HepG2 (cell line): ENCODE results near the gene BCAS3. TPM values are rescaled to one million over a fixed set of nuclear protein-coding genes. Genes with fewer than 3 reads are reported as not detected.

Experiments used
- IRF2 ChIP-seq: IDR thresholded peaks from 2 replicates; pipeline ENCODE4 v1.6.1; 2018; ENCODE audit warnings: missing genetic modification reagents, missing compliant biosample characterization
- JUND ChIP-seq: sonication (generic); formaldehyde crosslinking; IDR thresholded peaks from 2 replicates; pipeline ENCODE4 v1.8.0; 2022; ENCODE audit warnings: mild to moderate bottlenecking, missing genetic modification reagents
- LCORL ChIP-seq, 2 experiments: fragments of 450-650 bp in 1 of 2; sonication (generic) in 1 of 2; formaldehyde crosslinking in 1 of 2; IDR thresholded peaks; 2 replicates each; pipeline versions ENCODE4 v1.5.0 to v1.6.1; 2017 to 2020; ENCODE audit warnings: antibody characterized with exemption in 1 of 2, missing genetic modification reagents in 1 of 2
- NR2F2 ChIP-seq: IDR thresholded peaks from 2 replicates; pipeline ENCODE4 v1.6.1; 2012; ENCODE audit warnings: low read depth, inconsistent platforms, borderline replicate concordance
- RELA ChIP-seq: sonication (generic); formaldehyde crosslinking; IDR thresholded peaks from 2 replicates; pipeline ENCODE4 v1.4.0; 2020; ENCODE audit warnings: missing genetic modification reagents
- TOPORS ChIP-seq: sonication (generic); formaldehyde crosslinking; IDR thresholded peaks from 2 replicates; pipeline ENCODE4 v1.8.0; 2023; ENCODE audit warnings: mild to moderate bottlenecking, missing genetic modification reagents
- ZFAT ChIP-seq: sonication (generic); formaldehyde crosslinking; conservative IDR thresholded peaks from 2 replicates; pipeline ENCODE4 v1.8.1; 2023; ENCODE audit warnings: missing genetic modification reagents, inconsistent platforms
- ZNF224 ChIP-seq: sonication (generic); formaldehyde crosslinking; IDR thresholded peaks from 2 replicates; pipeline ENCODE4 v1.5.0; 2020; ENCODE audit warnings: mild to moderate bottlenecking, missing genetic modification reagents
- ZNF234 ChIP-seq: sonication (generic); formaldehyde crosslinking; conservative IDR thresholded peaks from 2 replicates; pipeline ENCODE4 v1.5.1; 2020; ENCODE audit warnings: mild to moderate bottlenecking, missing genetic modification reagents
- ZNF30 ChIP-seq: sonication (generic); formaldehyde crosslinking; IDR thresholded peaks from 2 replicates; pipeline ENCODE4 v1.5.0; 2020; ENCODE audit warnings: mild to moderate bottlenecking, missing genetic modification reagents
- ZNF468 ChIP-seq: sonication (generic); formaldehyde crosslinking; IDR thresholded peaks from 2 replicates; pipeline ENCODE4 v1.8.0; 2022; ENCODE audit warnings: mild to moderate bottlenecking, moderate library complexity, missing genetic modification reagents
- ZNF605 ChIP-seq: sonication (generic); formaldehyde crosslinking; IDR thresholded peaks from 2 replicates; pipeline ENCODE4 v1.8.0; 2022; ENCODE audit warnings: mild to moderate bottlenecking, missing genetic modification reagents
- ZNF761 ChIP-seq: sonication (generic); formaldehyde crosslinking; conservative IDR thresholded peaks from 2 replicates; pipeline ENCODE4 v1.4.0; 2020; ENCODE audit warnings: mild to moderate bottlenecking, missing genetic modification reagents
- polyA plus RNA-seq, 8 experiments: library from polyadenylated mRNA; depleted of rRNA in 3 of 8; stranded (reverse) in 7 of 8; unstranded in 1 of 8; fragments of >200 nt; fragmentation: Illumina TruSeq in 4 of 8; extraction: Trizol in 4 of 8; gene quantifications; 2 replicates each; pipeline versions ENCODE4 v1.2.1 to v1.2.3, GENCODE V29; 2011 to 2016; ENCODE audit warnings: low read depth in 4 of 8, missing spikeins in 1 of 8, mixed read lengths in 1 of 8; ENCODE audit not compliant: insufficient read depth in 1 of 8
- total RNA-seq, 5 experiments: library from RNA; depleted of rRNA; stranded (reverse); fragments of >200 nt; fragmentation: Illumina TruSeq; extraction: Trizol; gene quantifications; 2 replicates each; pipeline ENCODE4 v1.2.3, GENCODE V29; 2016; ENCODE audit warnings: low read depth in 1 of 5
- TF ChIP-seq, protein P1 (sequence below): sonication (generic); formaldehyde crosslinking; IDR thresholded peaks from 2 replicates; pipeline ENCODE4 v1.4.0; 2020; ENCODE audit warnings: missing genetic modification reagents, mild to moderate bottlenecking, borderline replicate concordance
- TF ChIP-seq, protein P2 (sequence below): sonication (generic); formaldehyde crosslinking; IDR thresholded peaks from 2 replicates; pipeline ENCODE4 v1.8.0; 2022; ENCODE audit warnings: missing genetic modification reagents, mild to moderate bottlenecking, borderline replicate concordance
- TF ChIP-seq, protein P3 (sequence below): sonication (generic); formaldehyde crosslinking; IDR thresholded peaks from 2 replicates; pipeline ENCODE4 v1.8.1; 2023; ENCODE audit warnings: mild to moderate bottlenecking, missing genetic modification reagents
- TF ChIP-seq, protein P4 (sequence below): sonication (generic); formaldehyde crosslinking; IDR thresholded peaks from 2 replicates; pipeline ENCODE4 v1.4.0; 2020; ENCODE audit warnings: missing genetic modification reagents, borderline replicate concordance
- TF ChIP-seq, protein P5 (sequence below): sonication (generic); formaldehyde crosslinking; IDR thresholded peaks from 2 replicates; pipeline ENCODE4; 2020; ENCODE audit warnings: missing genetic modification reagents, mild to moderate bottlenecking, borderline replicate concordance

The BCAS3 gene
- total and polyA plus RNA-seq, 2 of the 13 experiments (the other 11 are each of a cell fraction or from before 2014, with no cell fraction given): 10.7 to 11.2 TPM

DNA sequence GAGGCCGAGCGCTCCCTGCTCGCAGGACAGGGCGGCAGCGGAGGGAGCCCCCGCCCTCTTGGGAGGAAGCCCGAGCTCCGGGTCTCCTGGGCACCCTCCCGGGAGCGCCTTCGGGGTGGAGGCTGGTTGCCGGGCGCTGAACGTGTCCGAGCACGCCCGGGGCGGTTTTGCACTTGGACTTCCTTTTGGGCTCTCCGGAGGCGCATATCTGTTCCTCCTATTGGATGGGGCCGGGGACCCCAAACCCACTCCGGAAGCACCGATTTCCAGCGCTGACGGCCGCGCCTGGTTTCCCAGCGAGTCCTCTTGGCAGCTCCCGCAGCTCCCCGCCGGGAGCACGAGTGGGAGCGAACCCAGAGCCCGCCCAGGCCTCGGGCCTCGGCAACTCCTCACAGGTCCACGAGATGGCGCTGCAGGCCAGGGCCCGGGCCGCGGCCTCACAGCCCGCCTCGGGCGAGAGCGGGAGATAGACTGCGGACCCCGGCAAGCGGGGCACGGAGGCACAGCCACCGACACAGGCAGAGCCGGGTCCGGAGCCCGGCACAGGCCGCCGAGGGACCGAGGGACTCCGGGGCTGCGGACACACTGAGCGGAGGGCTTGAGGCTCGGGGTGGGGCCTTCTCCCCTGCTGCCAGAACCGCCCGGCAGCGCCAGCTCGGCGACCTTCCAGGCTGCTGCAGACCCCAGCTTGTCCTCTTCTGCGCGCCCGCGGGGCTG, 734.6 kb downstream of the BCAS3 start (continued):
- TF ChIP-seq, protein P1, sequence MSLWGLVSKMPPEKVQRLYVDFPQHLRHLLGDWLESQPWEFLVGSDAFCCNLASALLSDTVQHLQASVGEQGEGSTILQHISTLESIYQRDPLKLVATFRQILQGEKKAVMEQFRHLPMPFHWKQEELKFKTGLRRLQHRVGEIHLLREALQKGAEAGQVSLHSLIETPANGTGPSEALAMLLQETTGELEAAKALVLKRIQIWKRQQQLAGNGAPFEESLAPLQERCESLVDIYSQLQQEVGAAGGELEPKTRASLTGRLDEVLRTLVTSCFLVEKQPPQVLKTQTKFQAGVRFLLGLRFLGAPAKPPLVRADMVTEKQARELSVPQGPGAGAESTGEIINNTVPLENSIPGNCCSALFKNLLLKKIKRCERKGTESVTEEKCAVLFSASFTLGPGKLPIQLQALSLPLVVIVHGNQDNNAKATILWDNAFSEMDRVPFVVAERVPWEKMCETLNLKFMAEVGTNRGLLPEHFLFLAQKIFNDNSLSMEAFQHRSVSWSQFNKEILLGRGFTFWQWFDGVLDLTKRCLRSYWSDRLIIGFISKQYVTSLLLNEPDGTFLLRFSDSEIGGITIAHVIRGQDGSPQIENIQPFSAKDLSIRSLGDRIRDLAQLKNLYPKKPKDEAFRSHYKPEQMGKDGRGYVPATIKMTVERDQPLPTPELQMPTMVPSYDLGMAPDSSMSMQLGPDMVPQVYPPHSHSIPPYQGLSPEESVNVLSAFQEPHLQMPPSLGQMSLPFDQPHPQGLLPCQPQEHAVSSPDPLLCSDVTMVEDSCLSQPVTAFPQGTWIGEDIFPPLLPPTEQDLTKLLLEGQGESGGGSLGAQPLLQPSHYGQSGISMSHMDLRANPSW (CRISPR knock-in tag): no peak; the same call in 1 of the 2 replicates
- TF ChIP-seq ZNF224 (CRISPR knock-in tag) (peak; percentile 98), TOPORS (CRISPR knock-in tag) (no peak), ZNF234 (CRISPR knock-in tag) (no peak; the same call in 1 of the 2 replicates), JUND (CRISPR knock-in tag) (no peak), NR2F2 (peak; percentile 47; the same call in 1 of the 2 replicates), ZNF761 (CRISPR knock-in tag) (peak; percentile 92), LCORL (IDR thresholded peaks at IDR 0.05) (no peak), LCORL (CRISPR knock-in tag; IDR thresholded peaks at IDR 0.05) (peak; percentile 90), IRF2 (CRISPR knock-in tag) (peak; percentile 92), ZNF605 (peak; percentile 92), RELA (CRISPR knock-in tag) (peak; percentile 65; the same call in 1 of the 2 replicates), ZFAT (CRISPR knock-in tag) (no peak; the same call in none of the 2 replicates), ZNF30 (CRISPR knock-in tag) (no peak), ZNF468 (CRISPR knock-in tag) (no peak)
- TF ChIP-seq, protein P2, sequence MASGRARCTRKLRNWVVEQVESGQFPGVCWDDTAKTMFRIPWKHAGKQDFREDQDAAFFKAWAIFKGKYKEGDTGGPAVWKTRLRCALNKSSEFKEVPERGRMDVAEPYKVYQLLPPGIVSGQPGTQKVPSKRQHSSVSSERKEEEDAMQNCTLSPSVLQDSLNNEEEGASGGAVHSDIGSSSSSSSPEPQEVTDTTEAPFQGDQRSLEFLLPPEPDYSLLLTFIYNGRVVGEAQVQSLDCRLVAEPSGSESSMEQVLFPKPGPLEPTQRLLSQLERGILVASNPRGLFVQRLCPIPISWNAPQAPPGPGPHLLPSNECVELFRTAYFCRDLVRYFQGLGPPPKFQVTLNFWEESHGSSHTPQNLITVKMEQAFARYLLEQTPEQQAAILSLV (CRISPR knock-in tag): no peak
- TF ChIP-seq, protein P3, sequence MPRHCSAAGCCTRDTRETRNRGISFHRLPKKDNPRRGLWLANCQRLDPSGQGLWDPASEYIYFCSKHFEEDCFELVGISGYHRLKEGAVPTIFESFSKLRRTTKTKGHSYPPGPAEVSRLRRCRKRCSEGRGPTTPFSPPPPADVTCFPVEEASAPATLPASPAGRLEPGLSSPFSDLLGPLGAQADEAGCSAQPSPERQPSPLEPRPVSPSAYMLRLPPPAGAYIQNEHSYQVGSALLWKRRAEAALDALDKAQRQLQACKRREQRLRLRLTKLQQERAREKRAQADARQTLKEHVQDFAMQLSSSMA: no peak
- TF ChIP-seq, protein P4, sequence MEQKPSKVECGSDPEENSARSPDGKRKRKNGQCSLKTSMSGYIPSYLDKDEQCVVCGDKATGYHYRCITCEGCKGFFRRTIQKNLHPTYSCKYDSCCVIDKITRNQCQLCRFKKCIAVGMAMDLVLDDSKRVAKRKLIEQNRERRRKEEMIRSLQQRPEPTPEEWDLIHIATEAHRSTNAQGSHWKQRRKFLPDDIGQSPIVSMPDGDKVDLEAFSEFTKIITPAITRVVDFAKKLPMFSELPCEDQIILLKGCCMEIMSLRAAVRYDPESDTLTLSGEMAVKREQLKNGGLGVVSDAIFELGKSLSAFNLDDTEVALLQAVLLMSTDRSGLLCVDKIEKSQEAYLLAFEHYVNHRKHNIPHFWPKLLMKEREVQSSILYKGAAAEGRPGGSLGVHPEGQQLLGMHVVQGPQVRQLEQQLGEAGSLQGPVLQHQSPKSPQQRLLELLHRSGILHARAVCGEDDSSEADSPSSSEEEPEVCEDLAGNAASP: peak; percentile 35; the same call in 1 of the 2 replicates
- TF ChIP-seq, protein P5, sequence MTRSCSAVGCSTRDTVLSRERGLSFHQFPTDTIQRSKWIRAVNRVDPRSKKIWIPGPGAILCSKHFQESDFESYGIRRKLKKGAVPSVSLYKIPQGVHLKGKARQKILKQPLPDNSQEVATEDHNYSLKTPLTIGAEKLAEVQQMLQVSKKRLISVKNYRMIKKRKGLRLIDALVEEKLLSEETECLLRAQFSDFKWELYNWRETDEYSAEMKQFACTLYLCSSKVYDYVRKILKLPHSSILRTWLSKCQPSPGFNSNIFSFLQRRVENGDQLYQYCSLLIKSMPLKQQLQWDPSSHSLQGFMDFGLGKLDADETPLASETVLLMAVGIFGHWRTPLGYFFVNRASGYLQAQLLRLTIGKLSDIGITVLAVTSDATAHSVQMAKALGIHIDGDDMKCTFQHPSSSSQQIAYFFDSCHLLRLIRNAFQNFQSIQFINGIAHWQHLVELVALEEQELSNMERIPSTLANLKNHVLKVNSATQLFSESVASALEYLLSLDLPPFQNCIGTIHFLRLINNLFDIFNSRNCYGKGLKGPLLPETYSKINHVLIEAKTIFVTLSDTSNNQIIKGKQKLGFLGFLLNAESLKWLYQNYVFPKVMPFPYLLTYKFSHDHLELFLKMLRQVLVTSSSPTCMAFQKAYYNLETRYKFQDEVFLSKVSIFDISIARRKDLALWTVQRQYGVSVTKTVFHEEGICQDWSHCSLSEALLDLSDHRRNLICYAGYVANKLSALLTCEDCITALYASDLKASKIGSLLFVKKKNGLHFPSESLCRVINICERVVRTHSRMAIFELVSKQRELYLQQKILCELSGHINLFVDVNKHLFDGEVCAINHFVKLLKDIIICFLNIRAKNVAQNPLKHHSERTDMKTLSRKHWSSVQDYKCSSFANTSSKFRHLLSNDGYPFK: peak; percentile 86; the same call in 1 of the 2 replicates
